Endothelial cell of umbilical vein (primary cell): ENCODE results near the gene CH25H.

ENCODE experiments used
- FOS ChIP-seq: IDR thresholded peaks from 2 replicates; pipeline ENCODE4 v1.6.1; 2011; ENCODE audit warnings: mild to moderate bottlenecking, low read length, moderate library complexity, borderline replicate concordance; ENCODE audit not compliant: insufficient read depth
- GATA2 ChIP-seq: IDR thresholded peaks from 2 replicates; pipeline ENCODE4 v1.7.0; 2011; ENCODE audit warnings: low read depth, mild to moderate bottlenecking, moderate library complexity, mixed read lengths, low read length; ENCODE audit not compliant: insufficient read length, insufficient read depth
- MAX ChIP-seq: IDR thresholded peaks from 2 replicates; pipeline ENCODE4 v1.6.1; 2011; ENCODE audit not compliant: insufficient read depth, insufficient read length
- MYC ChIP-seq: IDR thresholded peaks from one replicate; pipeline ENCODE4 v1.6.1; 2011; ENCODE audit warnings: mild to moderate bottlenecking, low read depth, low read length
- POLR2A ChIP-seq: IDR thresholded peaks from 2 replicates; pipeline ENCODE4 v1.6.1; 2012; ENCODE audit warnings: low read depth, mild to moderate bottlenecking, control low read depth, low read length
- TF ChIP-seq, protein P1 (sequence below), 2 donors: IDR thresholded peaks; 1 replicate in 1 of 2; 2 replicates in 1 of 2; pipeline ENCODE4 v1.5.1; 2011; ENCODE audit warnings: low read length in 2 of 2, mild to moderate bottlenecking in 2 of 2, moderate library complexity in 2 of 2, control low read depth in 1 of 2, inconsistent platforms in 1 of 2, low read depth in 1 of 2; ENCODE audit not compliant: insufficient read depth in 1 of 2; ENCODE audit errors: extremely low read depth in 1 of 2

DNA sequence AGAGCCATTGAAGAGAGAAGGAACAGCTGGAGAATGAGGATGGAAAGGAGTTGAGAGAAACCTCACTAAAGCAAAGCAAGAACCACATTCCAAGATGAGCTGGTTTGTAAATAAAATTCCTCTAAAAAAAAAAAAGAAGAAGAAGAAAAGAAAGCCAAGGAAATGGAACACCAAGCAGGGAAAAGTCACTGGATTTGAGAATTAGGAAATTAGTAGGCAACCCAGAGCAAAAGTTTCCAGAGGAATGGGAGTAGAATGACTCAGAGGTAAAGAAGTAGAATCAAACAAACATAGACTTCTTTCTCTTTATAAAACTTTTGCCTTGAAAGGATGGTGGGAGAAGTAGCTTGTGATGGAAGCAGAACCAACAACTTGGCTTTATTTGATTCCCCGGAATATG lies 3.9 kb downstream of the CH25H start:
- no peak for TF ChIP-seq MYC
- TF ChIP-seq, protein P1, sequence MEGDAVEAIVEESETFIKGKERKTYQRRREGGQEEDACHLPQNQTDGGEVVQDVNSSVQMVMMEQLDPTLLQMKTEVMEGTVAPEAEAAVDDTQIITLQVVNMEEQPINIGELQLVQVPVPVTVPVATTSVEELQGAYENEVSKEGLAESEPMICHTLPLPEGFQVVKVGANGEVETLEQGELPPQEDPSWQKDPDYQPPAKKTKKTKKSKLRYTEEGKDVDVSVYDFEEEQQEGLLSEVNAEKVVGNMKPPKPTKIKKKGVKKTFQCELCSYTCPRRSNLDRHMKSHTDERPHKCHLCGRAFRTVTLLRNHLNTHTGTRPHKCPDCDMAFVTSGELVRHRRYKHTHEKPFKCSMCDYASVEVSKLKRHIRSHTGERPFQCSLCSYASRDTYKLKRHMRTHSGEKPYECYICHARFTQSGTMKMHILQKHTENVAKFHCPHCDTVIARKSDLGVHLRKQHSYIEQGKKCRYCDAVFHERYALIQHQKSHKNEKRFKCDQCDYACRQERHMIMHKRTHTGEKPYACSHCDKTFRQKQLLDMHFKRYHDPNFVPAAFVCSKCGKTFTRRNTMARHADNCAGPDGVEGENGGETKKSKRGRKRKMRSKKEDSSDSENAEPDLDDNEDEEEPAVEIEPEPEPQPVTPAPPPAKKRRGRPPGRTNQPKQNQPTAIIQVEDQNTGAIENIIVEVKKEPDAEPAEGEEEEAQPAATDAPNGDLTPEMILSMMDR (IDR thresholded peaks at IDR 0.05; ENCODE audit: extremely low read depth in 1 of 2, insufficient read depth in 1 of 2, low read depth in 1 of 2, low read length in 2 of 2): no peak
- no peak for TF ChIP-seq POLR2A
- no peak for TF ChIP-seq FOS
- no peak for TF ChIP-seq GATA2
- no peak for TF ChIP-seq MAX
